ENCODE data around the gene ECT2. TPM values are rescaled to one million over a fixed set of nuclear protein-coding genes. Genes with fewer than 3 reads are reported as not detected.

ECT2 gene
- total RNA-seq, 1 donor from 2014 or later = 20.9 TPM

- Mint-ChIP-seq H3K4me3 (no peak overlapping the region), H3K36me3 (peaks cover 26% of the 10 kb centered on the region), H3K27ac (no peak overlapping the region), H3K27me3 (ENCODE audit: low read depth) (no peaks in the 10 kb centered on the region), H3K4me1 (no peaks in the 10 kb centered on the region), H3K9me3 (no peaks in the 10 kb centered on the region)
- TF ChIP-seq, protein P1, sequence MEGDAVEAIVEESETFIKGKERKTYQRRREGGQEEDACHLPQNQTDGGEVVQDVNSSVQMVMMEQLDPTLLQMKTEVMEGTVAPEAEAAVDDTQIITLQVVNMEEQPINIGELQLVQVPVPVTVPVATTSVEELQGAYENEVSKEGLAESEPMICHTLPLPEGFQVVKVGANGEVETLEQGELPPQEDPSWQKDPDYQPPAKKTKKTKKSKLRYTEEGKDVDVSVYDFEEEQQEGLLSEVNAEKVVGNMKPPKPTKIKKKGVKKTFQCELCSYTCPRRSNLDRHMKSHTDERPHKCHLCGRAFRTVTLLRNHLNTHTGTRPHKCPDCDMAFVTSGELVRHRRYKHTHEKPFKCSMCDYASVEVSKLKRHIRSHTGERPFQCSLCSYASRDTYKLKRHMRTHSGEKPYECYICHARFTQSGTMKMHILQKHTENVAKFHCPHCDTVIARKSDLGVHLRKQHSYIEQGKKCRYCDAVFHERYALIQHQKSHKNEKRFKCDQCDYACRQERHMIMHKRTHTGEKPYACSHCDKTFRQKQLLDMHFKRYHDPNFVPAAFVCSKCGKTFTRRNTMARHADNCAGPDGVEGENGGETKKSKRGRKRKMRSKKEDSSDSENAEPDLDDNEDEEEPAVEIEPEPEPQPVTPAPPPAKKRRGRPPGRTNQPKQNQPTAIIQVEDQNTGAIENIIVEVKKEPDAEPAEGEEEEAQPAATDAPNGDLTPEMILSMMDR (IDR thresholded peaks at IDR 0.05; ENCODE audit: unreplicated experiment) = no peak
- DNase-seq (ENCODE audit: low spot score in 2 of 2, unreplicated experiment in 2 of 2) = no peak
These were observed 27.4 kb downstream of the ECT2 start for GRCh38 chr3:172777901-172778300.

GRCh38 chr3:172782235-172782634, 31.7 kb downstream of the ECT2 start:
- no peaks in the 10 kb centered on the region for H3K27me3 Mint-ChIP-seq (ENCODE audit: low read depth)
- H3K4me1 Mint-ChIP-seq = no peaks in the 10 kb centered on the region
- no peak overlapping the region for H3K27ac Mint-ChIP-seq
- H3K9me3 Mint-ChIP-seq = no peaks in the 10 kb centered on the region
- H3K36me3 Mint-ChIP-seq = peaks cover 12% of the 10 kb centered on the region
- H3K4me3 Mint-ChIP-seq = no peak overlapping the region
- DNase-seq (ENCODE audit: low spot score in 2 of 2, unreplicated experiment in 2 of 2) = no peak
- TF ChIP-seq, protein P1 (IDR thresholded peaks at IDR 0.05; ENCODE audit: unreplicated experiment) = no peak

DNA sequence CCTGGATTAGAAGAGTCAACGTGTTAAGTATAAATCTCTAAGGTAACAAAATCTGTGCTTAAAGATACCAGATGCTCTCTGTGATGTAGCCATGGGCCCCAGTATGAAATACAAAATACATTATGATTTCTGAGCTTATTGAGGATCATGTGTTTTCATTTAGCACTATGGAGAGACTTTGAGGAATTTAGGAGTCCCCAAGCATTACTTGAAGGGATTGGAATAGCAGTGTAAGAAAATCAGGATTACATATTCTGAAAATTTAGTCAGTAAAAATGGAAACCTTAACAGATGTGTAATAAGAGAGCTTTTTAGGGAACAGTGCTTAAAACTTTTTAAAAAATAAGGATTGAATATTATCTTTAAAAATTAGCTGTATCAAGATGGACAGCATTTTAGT, 35.5 kb downstream of the ECT2 start:
- peaks cover 23% of the 10 kb centered on the region for H3K36me3 Mint-ChIP-seq
- H3K4me1 Mint-ChIP-seq = no peaks in the 10 kb centered on the region
- H3K9me3 Mint-ChIP-seq = no peaks in the 10 kb centered on the region
- DNase-seq (ENCODE audit: low spot score in 2 of 2, unreplicated experiment in 2 of 2) = no peak
- TF ChIP-seq, protein P1 (IDR thresholded peaks at IDR 0.05; ENCODE audit: unreplicated experiment) = no peak
- H3K4me3 Mint-ChIP-seq = no peak overlapping the region
- H3K27ac Mint-ChIP-seq = no peak overlapping the region
- no peaks in the 10 kb centered on the region for H3K27me3 Mint-ChIP-seq (ENCODE audit: low read depth)

- TF ChIP-seq, protein P1 (IDR thresholded peaks at IDR 0.05; ENCODE audit: unreplicated experiment) = no peak
- no peak overlapping the region for H3K27ac Mint-ChIP-seq
- no peaks in the 10 kb centered on the region for H3K9me3 Mint-ChIP-seq
- peaks cover 30% of the 10 kb centered on the region for H3K36me3 Mint-ChIP-seq
- no peaks in the 10 kb centered on the region for H3K27me3 Mint-ChIP-seq (ENCODE audit: low read depth)
- DNase-seq (ENCODE audit: low spot score in 2 of 2, unreplicated experiment in 2 of 2) = no peak
- no peaks in the 10 kb centered on the region for H3K4me1 Mint-ChIP-seq
- H3K4me3 Mint-ChIP-seq = no peak overlapping the region
These were observed 36.5 kb downstream of the ECT2 start for GRCh38 chr3:172787019-172787418.

DNA sequence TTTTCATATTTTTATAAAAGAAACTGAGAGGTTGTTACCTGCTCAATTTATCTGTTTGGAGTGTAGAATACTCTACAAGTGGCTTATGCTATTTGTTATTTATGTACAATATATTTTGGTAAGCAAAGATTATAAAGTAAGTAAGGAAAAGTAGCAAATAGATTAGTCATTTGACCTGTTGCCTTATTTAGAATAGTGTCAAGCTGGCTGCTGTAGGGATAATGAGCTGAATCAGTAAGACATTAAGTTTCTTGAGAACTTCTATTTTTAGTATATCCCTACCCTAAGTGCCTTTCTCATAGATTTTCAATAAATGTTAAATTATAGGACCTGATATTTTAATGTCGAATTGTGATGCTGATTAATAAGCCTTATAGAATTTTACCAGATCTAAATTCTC, 37.2 kb downstream of the ECT2 start:
- no peaks in the 10 kb centered on the region for H3K4me1 Mint-ChIP-seq
- H3K4me3 Mint-ChIP-seq = no peak overlapping the region
- no peaks in the 10 kb centered on the region for H3K9me3 Mint-ChIP-seq
- peaks cover 32% of the 10 kb centered on the region for H3K36me3 Mint-ChIP-seq
- DNase-seq (ENCODE audit: low spot score in 2 of 2, unreplicated experiment in 2 of 2) = no peak
- no peak overlapping the region for H3K27ac Mint-ChIP-seq
- no peaks in the 10 kb centered on the region for H3K27me3 Mint-ChIP-seq (ENCODE audit: low read depth)
- TF ChIP-seq, protein P1 (IDR thresholded peaks at IDR 0.05; ENCODE audit: unreplicated experiment) = no peak

- Mint-ChIP-seq H3K9me3 (no peaks in the 10 kb centered on the region), H3K36me3 (peaks cover 9% of the 10 kb centered on the region), H3K27me3 (ENCODE audit: low read depth) (no peaks in the 10 kb centered on the region), H3K4me1 (peaks cover 20% of the 10 kb centered on the region), H3K27ac (no peak overlapping the region), H3K4me3 (no peak overlapping the region)
- TF ChIP-seq, protein P1 (IDR thresholded peaks at IDR 0.05; ENCODE audit: unreplicated experiment) = no peak
- DNase-seq (ENCODE audit: low spot score in 2 of 2, unreplicated experiment in 2 of 2) = no peak
These were observed 48.7 kb downstream of the ECT2 start for GRCh38 chr3:172799246-172799645.
